ENCODE data around the gene FRMD4A.

- TF ChIP-seq CTCF (IDR thresholded peaks at IDR 0.05) (no peak), POLR2A (IDR thresholded peaks at IDR 0.05) (no peak)
Observed at GRCh38 chr10:14111208-14111607, 219.5 kb downstream of the FRMD4A start.

All from testis (tissue), 2 donors.